Kidney (tissue), 14 donors: ENCODE results near the gene GRAMD1A. TPM values are rescaled to one million over a fixed set of nuclear protein-coding genes. Genes with fewer than 3 reads are reported as not detected.
"Not testable (repeated sequence)": the region's sequence is repeated elsewhere in the genome, so short reads cannot be mapped to it uniquely, and the experiment has no call there.

Experiments
- DNase-seq, 5 donors: peaks; one replicate each; pipeline ENCODE4 v3.0.0-alpha.2; 2013 to 2020
- FAIRE-seq: peaks from 2 replicates; lab custom pipeline; 2012; peaks lifted over from hg19 to GRCh38; lab: Jason Lieb, UNC
- H3K27ac ChIP-seq, 2 donors: one replicate each; pipeline ENCODE4 v1.7.0; 2013; ENCODE audit warnings: low read depth in 2 of 2, low read length in 2 of 2, inconsistent platforms in 1 of 2
- H3K27me3 ChIP-seq: one replicate; pipeline ENCODE4 v1.7.1; 2013; ENCODE audit warnings: low read length, inconsistent platforms; ENCODE audit not compliant: control insufficient read depth, insufficient read depth
- H3K36me3 ChIP-seq, 3 donors: one replicate each; pipeline versions ENCODE4 v1.7.0 to v1.7.1; 2013; ENCODE audit warnings: low read length in 3 of 3, control low read depth in 1 of 3, inconsistent platforms in 1 of 3; ENCODE audit not compliant: insufficient read depth in 3 of 3, control insufficient read depth in 2 of 3
- H3K4me1 ChIP-seq, 3 donors: one replicate each; pipeline versions ENCODE4 v1.7.0 to v1.7.1; 2013; ENCODE audit warnings: low read length in 3 of 3, inconsistent platforms in 1 of 3, low read depth in 1 of 3; ENCODE audit not compliant: control insufficient read depth in 2 of 3, insufficient read depth in 2 of 3
- H3K4me3 ChIP-seq, 3 donors: one replicate each; pipeline versions ENCODE4 v1.7.0 to v1.8.1; 2013; ENCODE audit warnings: low read length in 3 of 3, control low read depth in 1 of 3, inconsistent platforms in 1 of 3
- H3K9ac ChIP-seq, 3 donors: one replicate each; pipeline versions ENCODE4 v1.7.0 to v1.7.1; 2013; ENCODE audit warnings: low read length in 3 of 3, control low read depth in 1 of 3, inconsistent platforms in 1 of 3
- H3K9me3 ChIP-seq, 3 donors: one replicate each; pipeline versions ENCODE4 v1.7.0 to v1.7.1; 2013; ENCODE audit warnings: low read length in 3 of 3, control low read depth in 1 of 3, inconsistent platforms in 1 of 3; ENCODE audit not compliant: control insufficient read depth in 2 of 3, insufficient read depth in 1 of 3
- CTCF ChIP-seq: IDR thresholded peaks from 3 replicates; pipeline ENCODE4 v1.5.1; 2012; ENCODE audit warnings: mild to moderate bottlenecking, moderate library complexity, borderline replicate concordance; ENCODE audit not compliant: insufficient read depth; ENCODE audit errors: extremely low read depth
- intact Hi-C: fragments of 100-400 bp; cut with DNase I; formaldehyde crosslinking; loops from one replicate; pipeline ENCODE4 v1.11.1; 2022
- polyA plus RNA-seq: library from polyadenylated mRNA; stranded (reverse); fragments of 350-450 nt; fragmentation: Illumina TruSeq; extraction: RNeasy Lipid Tissue Mini Kit (QIAGEN cat#74804); gene quantifications from one replicate; pipeline ENCODE4 v1.2.3, GENCODE V29; 2014; ENCODE audit warnings: low read depth, low replicate concordance; ENCODE audit not compliant: insufficient read depth
- total RNA-seq: library from RNA; stranded (reverse); fragmentation: NEBNext Ultra II Directional; extraction: Animal tissue kit (Norgen Biotek cat#: 25700); gene quantifications from one replicate; pipeline ENCODE4 v1.2.1, GENCODE V29; 2021
- donor health status: control.
- donor health status: control.
- donor health status: control.
- donor health status: control.
- donor health status: control.
- donor health status: DM: yes; HTN: yes; CAD: no.
- donor health status: Normal renal cell carcinoma (clear cell type).

The GRAMD1A gene
- total and polyA plus RNA-seq, 2 donors from 2014 or later = 29.8 to 87.3 TPM

GRCh38 chr19:35006999-35007365 lies 6.9 kb downstream of the GRAMD1A start:
- Histone ChIP-seq H3K9me3 (no peaks in the 10 kb centered on the region), H3K36me3 (peaks cover 0 to 19% (median 4%) of the 10 kb centered on the region in 3 donors), H3K27me3 (no peaks in the 10 kb centered on the region), H3K4me1 (peaks cover 0 to 13% (median 2%) of the 10 kb centered on the region in 3 donors), H3K27ac (no peak overlapping the region), H3K9ac (no peak overlapping the region), H3K4me3 (no peak overlapping the region)
- TF ChIP-seq CTCF = no peak
- FAIRE-seq (no peak), DNase-seq (no peak)
- intact Hi-C loops = no loop called here

GRCh38 chr19:35007427-35007826 lies 7.3 kb downstream of the GRAMD1A start:
- not testable (repeated sequence) for H3K27ac ChIP-seq, FAIRE-seq
- peaks cover 4 to 22% (median 4%) of the 10 kb centered on the region in 3 donors for H3K36me3 ChIP-seq

GRCh38 chr19:35008891-35009341 lies 8.8 kb downstream of the GRAMD1A start:
- no peaks in the 10 kb centered on the region for H3K27me3 ChIP-seq
- H3K9me3 ChIP-seq = no peaks in the 10 kb centered on the region
- peaks cover 4 to 19% (median 5%) of the 10 kb centered on the region in 3 donors for H3K36me3 ChIP-seq
- DNase-seq (no peak), FAIRE-seq (no peak)
- no peak overlapping the region for H3K9ac ChIP-seq
- H3K4me1 ChIP-seq = peaks cover 0 to 8% (median 0%) of the 10 kb centered on the region in 3 donors
- intact Hi-C loops = no loop called here
- no peak overlapping the region for H3K27ac ChIP-seq
- H3K4me3 ChIP-seq = no peak overlapping the region
- TF ChIP-seq CTCF = no peak

More at GRCh38 chr19:35007427-35007826, 7.3 kb downstream of the GRAMD1A start:
- H3K4me3 ChIP-seq, H3K9ac ChIP-seq, DNase-seq, H3K27me3 ChIP-seq, intact Hi-C loops, H3K9me3 ChIP-seq: not testable (repeated sequence)
- H3K4me1 ChIP-seq = peaks cover 0 to 13% (median 2%) of the 10 kb centered on the region in 3 donors

- FAIRE-seq = no peak
Measured at GRCh38 chr19:35009424-35010415, 9.6 kb downstream of the GRAMD1A start.

More at GRCh38 chr19:35009424-35010415, 9.6 kb downstream of the GRAMD1A start:
- no peak overlapping the region for H3K9ac ChIP-seq
- H3K27me3 ChIP-seq = no peaks in the 10 kb centered on the region
- intact Hi-C loops = loop anchor here (5.0 kb wide), 1 partner anchor 37 kb away; no protein-coding TSS in a partner anchor
- no peaks in the 10 kb centered on the region for H3K9me3 ChIP-seq
- peaks cover 0 to 11% (median 0%) of the 10 kb centered on the region in 3 donors for H3K4me1 ChIP-seq
- peaks cover 4 to 19% (median 6%) of the 10 kb centered on the region in 3 donors for H3K36me3 ChIP-seq
- no peak for TF ChIP-seq CTCF
- no peak for DNase-seq
- H3K27ac ChIP-seq = no peak overlapping the region
- H3K4me3 ChIP-seq = no peak overlapping the region
